SK-N-MC (cell line): ENCODE results near the gene BCAS3.
A peak's percentile ranks its signal among the peaks of the same experiment; 100 is the strongest.

ENCODE experiments used
- DNase-seq: peaks from one replicate; pipeline ENCODE4 v3.0.0-alpha.2; 2011; ENCODE audit warnings: low read depth, low spot score
- H3K27ac ChIP-seq: fragments of 200-600 bp; sonication (generic); 2 replicates; pipeline ENCODE4 v1.5.1; 2016; ENCODE audit warnings: mixed run types
- H3K36me3 ChIP-seq: fragments of 200-600 bp; sonication (generic); 2 replicates; pipeline ENCODE4 v1.6.1; 2017; ENCODE audit warnings: antibody characterized with exemption, low read length, mixed read lengths; ENCODE audit not compliant: insufficient read depth
- H3K4me3 ChIP-seq: fragments of 200-600 bp; sonication (generic); 2 replicates; pipeline ENCODE4 v1.5.1; 2016
- H3K9ac ChIP-seq: fragments of 200-600 bp; sonication (generic); 2 replicates; pipeline ENCODE4 v1.8.0; 2017; ENCODE audit warnings: mixed run types, mixed read lengths; ENCODE audit not compliant: insufficient read length
- H3K9me3 ChIP-seq: fragments of 200-600 bp; sonication (generic); 2 replicates; pipeline ENCODE4 v1.6.1; 2017; ENCODE audit warnings: low read depth, mild to moderate bottlenecking, antibody characterized with exemption, low read length, moderate library complexity, mixed read lengths
- EZH2 ChIP-seq: fragments of 200-600 bp; sonication (generic); IDR thresholded peaks from one replicate; pipeline ENCODE4 v1.6.1; 2017; ENCODE audit warnings: antibody characterized with exemption
- FOXP2 ChIP-seq: optimal IDR thresholded peaks from 2 replicates; pipeline ENCODE3; 2011; ENCODE audit warnings: mild to moderate bottlenecking, moderate library complexity; ENCODE audit not compliant: insufficient read depth; ENCODE audit errors: extremely low read length, control extremely low read depth
- POLR2AphosphoS5 ChIP-seq: IDR thresholded peaks from 2 replicates; pipeline ENCODE4 v1.6.1; 2012; ENCODE audit warnings: mild to moderate bottlenecking, low read depth, low read length, borderline replicate concordance

BCAS3 gene

DNA sequence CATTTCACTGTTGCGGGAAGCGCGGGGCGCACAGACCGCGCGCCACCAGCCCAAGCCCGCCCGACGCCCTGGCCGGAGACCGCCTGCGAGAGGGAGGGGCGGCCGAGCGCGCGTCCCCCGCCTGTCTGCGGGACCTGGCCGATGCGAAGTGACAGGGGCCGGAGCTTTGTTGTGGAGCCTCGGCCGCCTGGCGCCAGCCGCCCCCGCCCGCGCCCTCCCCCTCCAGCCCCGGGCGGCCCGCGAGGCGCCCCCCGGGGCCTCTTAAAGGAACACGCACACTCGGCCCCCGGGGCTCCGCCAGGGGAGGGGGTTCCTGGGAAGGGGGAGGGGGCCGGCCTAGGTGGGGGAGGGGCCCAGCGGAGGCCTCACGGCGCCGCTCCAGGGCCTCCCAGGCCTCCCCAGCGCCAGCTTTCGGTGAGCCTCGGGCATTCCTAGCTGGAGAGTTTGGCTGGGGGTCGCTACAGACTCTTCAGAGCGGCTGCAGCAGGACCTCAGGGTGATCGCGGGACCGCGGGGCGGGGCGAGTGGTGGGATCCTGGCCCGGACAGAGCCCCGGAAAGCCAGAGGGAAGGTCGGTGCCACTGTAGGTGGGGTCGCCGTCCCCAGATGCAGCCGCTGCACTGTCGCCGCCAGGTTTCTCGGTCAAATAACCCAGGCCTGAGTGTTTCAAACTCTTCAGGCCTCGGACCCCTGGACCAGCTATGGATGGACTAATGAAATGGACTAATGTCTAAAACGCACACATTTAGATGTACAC, 719.6 kb downstream of the BCAS3 start:
- Histone ChIP-seq H3K36me3 (no peaks in the 10 kb centered on the region), H3K27ac (no peak overlapping the region), H3K9me3 (no peaks in the 10 kb centered on the region), H3K9ac (no peak overlapping the region), H3K4me3 (peak overlapping the region; percentile 79)
- DNase-seq = no peak
- TF ChIP-seq POLR2AphosphoS5 = no peak

DNA sequence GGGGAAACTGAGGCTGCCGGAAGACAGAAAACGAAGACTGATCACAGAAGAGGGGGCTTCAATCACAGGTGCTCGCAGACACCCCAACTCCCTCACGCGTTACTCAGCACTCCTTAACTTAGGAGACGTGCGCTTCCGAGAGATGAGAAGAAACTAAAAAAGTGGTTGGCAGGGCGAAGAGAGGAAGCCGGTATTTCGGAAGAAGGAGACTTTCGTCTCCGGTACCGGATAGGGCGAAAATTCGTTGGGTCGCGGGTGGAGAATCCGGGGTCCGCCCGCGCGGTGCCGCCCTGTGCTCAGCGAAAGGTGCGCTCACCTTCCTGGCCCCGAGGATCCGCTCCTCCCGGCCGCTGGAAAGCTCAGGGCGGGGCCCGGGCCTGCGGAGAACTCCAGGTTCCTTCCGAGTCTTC, 721.1 kb downstream of the BCAS3 start:
- Histone ChIP-seq H3K36me3 (no peaks in the 10 kb centered on the region), H3K9me3 (no peaks in the 10 kb centered on the region), H3K4me3 (peak overlapping the region; percentile 79), H3K9ac (no peak overlapping the region), H3K27ac (no peak overlapping the region)
- DNase-seq = no peak
- no peak for TF ChIP-seq FOXP2
- no peak for TF ChIP-seq POLR2AphosphoS5
- no peak for TF ChIP-seq EZH2

DNA sequence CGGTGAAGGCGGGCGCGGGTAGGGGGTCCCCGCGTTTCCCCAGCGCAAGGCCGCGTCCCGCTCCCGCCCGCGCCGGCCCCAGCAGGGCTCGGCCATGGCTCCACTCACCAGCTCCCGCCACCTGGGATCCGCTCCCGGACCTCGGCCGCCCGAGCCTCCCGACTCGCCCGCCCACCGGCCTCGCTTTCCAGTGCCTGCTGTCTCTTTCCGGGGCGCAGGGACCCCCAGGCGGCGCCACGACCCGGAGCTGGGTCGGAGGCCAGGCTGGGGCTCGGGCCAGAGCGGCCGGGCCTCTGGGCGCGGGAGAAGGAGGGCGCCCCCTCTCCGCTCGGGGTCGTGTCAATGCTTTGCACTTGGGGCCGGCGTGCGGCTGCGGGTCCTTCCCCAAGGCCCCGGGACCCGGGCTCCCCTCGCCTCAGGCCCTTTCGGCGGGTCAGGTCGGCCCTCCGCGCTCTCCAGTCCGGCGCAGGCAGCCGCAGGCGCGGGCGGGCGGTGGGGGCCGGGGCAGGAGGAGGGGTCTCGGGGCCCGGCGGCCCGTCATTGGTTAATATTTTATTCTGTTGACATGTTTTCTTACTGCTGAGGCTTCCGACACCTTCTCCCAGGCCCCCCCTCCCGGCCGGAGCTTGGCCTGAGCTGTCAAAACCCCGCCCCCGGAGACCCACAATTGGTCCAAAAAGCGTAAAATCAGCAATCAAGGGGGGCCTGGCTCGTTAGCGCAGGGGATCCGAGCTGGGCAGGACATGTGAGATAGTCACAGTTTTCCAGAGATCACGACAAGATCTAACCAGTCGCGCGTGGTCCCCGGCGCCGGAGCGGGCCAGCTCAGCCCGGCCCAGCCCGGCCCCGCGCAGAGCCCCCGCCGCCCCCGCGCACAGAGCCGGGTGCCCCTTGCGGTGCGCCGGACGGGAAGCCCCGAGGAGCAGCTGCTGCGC, 721.7 kb downstream of the BCAS3 start, which contains the start of gene TBX2:
TSS of gene TBX2 (plus strand) at position 713 of the 935 bp plus-strand sequence. CDS start 334 bp downstream, outside the sequence.
- TF ChIP-seq POLR2AphosphoS5 (no peak), EZH2 (no peak), FOXP2 (no peak)
- Histone ChIP-seq H3K36me3 (no peaks in the 10 kb centered on the region), H3K4me3 (peak within 1 kb of the TSS; percentile 79), H3K9ac (no peak within 1 kb of the TSS), H3K9me3 (no peaks in the 10 kb centered on the region), H3K27ac (no peak within 1 kb of the TSS)
- no peak for DNase-seq

DNA sequence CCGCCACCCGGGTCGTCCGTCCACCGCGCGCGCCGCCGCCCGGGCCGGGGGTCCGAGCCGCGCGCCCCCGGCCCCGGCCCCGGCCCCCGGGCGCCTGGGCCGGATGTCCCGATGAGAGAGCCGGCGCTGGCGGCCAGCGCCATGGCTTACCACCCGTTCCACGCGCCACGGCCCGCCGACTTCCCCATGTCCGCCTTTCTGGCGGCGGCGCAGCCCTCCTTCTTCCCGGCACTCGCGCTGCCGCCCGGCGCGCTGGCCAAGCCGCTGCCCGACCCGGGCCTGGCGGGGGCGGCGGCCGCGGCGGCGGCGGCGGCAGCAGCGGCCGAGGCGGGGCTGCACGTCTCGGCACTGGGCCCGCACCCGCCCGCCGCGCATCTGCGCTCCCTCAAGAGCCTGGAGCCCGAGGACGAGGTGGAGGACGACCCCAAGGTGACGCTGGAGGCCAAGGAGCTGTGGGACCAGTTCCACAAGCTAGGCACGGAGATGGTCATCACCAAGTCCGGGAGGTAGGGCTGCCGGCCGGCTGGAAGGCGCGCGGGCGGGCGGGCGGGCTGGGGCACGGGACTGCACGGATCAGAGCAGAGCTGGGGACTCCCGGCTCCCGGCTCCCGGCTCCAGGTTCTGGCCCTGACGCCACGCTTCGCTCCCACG, 722.5 kb downstream of the BCAS3 start:
- no peaks in the 10 kb centered on the region for H3K9me3 ChIP-seq
- no peaks in the 10 kb centered on the region for H3K36me3 ChIP-seq
- TF ChIP-seq POLR2AphosphoS5 = no peak
- no peak for TF ChIP-seq EZH2
- no peak for TF ChIP-seq FOXP2
- no peak overlapping the region for H3K4me3 ChIP-seq
- DNase-seq = no peak
- no peak overlapping the region for H3K9ac ChIP-seq
- no peak overlapping the region for H3K27ac ChIP-seq

DNA sequence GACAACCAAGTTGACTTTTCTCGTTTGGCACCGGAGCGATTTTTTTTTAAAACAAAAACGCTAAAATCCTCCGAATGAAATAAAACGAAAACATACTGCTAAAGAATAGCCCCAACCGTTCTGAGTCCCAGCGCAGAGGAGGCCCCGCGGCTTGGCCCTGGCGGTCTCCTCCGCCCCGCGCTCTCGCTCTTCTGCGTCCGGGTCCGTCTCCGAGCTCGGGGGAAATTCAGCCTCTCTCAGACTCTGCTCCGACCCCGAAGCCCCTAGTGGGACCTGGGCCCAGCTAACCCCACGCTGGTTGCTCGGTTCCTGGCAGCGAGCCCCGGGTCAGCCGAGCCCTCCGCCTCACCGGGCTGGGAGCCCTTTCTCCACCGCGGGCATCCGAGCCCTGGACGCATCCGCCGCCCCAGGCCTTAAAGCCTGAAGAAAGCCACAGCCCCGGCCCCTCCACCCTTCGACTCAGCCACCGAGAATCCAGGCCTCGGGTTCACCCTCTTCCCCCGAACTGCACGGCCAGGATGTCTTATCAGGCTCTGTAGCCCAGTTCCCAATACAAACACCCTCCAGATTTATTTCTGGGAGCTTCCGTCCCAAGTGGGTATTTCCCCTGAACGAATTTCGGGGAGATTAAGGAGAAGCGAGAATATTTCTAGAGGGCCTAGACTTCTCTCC, 723.2 kb downstream of the BCAS3 start:
- TF ChIP-seq EZH2 = no peak
- TF ChIP-seq FOXP2 = no peak
- no peak for TF ChIP-seq POLR2AphosphoS5
- no peaks in the 10 kb centered on the region for H3K36me3 ChIP-seq
- no peaks in the 10 kb centered on the region for H3K9me3 ChIP-seq
- H3K9ac ChIP-seq = no peak overlapping the region
- no peak for DNase-seq
- H3K4me3 ChIP-seq = no peak overlapping the region
- H3K27ac ChIP-seq = no peak overlapping the region

DNA sequence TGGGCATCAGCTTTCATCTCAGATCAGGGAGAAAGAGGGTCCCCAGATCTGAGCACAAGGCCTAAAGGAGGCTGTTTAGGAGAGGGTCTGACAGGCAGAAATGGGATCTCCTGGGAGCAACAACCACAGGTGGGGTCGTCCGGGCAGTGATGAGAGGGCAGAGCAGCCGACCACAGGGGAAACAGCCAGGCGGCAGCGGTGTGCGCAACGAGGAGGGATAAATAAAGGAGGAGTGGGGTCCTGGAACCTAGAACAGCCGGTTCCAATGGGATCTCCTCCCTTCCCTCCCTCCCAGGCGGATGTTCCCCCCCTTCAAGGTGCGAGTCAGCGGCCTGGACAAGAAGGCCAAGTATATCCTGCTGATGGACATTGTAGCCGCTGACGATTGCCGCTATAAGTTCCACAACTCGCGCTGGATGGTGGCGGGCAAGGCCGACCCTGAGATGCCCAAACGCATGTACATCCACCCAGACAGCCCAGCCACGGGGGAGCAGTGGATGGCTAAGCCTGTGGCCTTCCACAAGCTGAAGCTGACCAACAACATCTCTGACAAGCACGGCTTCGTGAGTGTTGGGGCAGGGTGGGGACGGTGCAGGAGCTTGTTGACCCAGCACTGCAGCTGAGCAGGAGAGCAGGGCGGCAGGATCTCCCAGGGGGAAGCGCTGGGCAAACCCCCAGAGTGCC, 723.9 kb downstream of the BCAS3 start:
- Histone ChIP-seq H3K9ac (no peak overlapping the region), H3K36me3 (no peaks in the 10 kb centered on the region), H3K4me3 (no peak overlapping the region), H3K27ac (no peak overlapping the region), H3K9me3 (no peaks in the 10 kb centered on the region)
- no peak for DNase-seq
- TF ChIP-seq FOXP2 (no peak), POLR2AphosphoS5 (no peak), EZH2 (no peak)

DNA sequence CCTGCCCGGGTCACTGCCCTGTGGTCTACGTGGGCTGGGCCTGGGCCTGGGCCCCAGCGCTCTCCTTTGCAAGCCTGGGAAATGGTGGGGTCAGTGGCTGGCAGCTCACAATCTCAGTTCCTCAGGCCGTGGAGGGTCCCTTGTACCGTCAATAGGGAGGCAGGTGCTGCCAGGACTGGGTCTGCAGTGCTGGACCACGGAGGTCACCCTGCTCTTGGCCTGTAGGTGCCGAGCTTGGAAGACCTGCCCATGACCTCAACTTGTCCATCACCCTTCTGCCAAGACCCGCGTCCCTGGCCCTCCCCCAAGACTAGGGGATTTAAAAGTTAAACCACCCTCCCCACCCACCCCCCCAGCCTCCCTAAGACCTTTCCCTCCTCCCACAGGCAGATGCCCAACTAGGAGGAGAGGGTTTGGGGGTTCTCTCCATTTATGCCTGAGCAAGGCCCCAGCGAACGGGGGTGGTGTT, 724.5 kb downstream of the BCAS3 start:
- H3K27ac ChIP-seq = no peak overlapping the region
- no peak for DNase-seq
- no peak for TF ChIP-seq POLR2AphosphoS5
- TF ChIP-seq FOXP2 = no peak
- no peak for TF ChIP-seq EZH2
- no peaks in the 10 kb centered on the region for H3K36me3 ChIP-seq
- no peak overlapping the region for H3K4me3 ChIP-seq
- no peak overlapping the region for H3K9ac ChIP-seq
- no peaks in the 10 kb centered on the region for H3K9me3 ChIP-seq
